HepG2 (cell line): ENCODE results near the gene TPBGL. TPM values are rescaled to one million over a fixed set of nuclear protein-coding genes. Genes with fewer than 3 reads are reported as not detected.

Experiments
- ATF1 ChIP-seq: IDR thresholded peaks from 2 replicates; pipeline ENCODE4 v1.6.1; 2016; ENCODE audit warnings: mild to moderate bottlenecking, control low read depth
- CREB1 ChIP-seq, 2 experiments: fragments of 450-650 bp in 1 of 2; IDR thresholded peaks; 2 replicates each; pipeline ENCODE4 v1.6.1; 2016 to 2017; ENCODE audit warnings: control low read depth in 1 of 2, mild to moderate bottlenecking in 1 of 2, missing compliant biosample characterization in 1 of 2, missing genetic modification characterization in 1 of 2
- GMEB2 ChIP-seq: IDR thresholded peaks from 2 replicates; pipeline ENCODE4 v1.6.1; 2016; ENCODE audit warnings: missing biosample characterization, missing genetic modification reagents, low read depth
- HNRNPL ChIP-seq: fragments of 200-400 bp; formaldehyde crosslinking; IDR thresholded peaks from 2 replicates; pipeline ENCODE4 v1.6.1; 2017; ENCODE audit warnings: mild to moderate bottlenecking, low read depth, low read length
- KMT2B ChIP-seq: IDR thresholded peaks from 2 replicates; pipeline ENCODE4 v1.6.1; 2016; ENCODE audit warnings: missing genetic modification reagents, missing compliant biosample characterization
- MEF2D ChIP-seq: sonication (generic); formaldehyde crosslinking; IDR thresholded peaks from 2 replicates; pipeline ENCODE4 v1.5.1; 2020; ENCODE audit warnings: mild to moderate bottlenecking, missing genetic modification reagents
- MIXL1 ChIP-seq: IDR thresholded peaks from 2 replicates; pipeline ENCODE4 v1.6.1; 2016
- RBM22 ChIP-seq: fragments of 200-400 bp; formaldehyde crosslinking; optimal IDR thresholded peaks from 2 replicates; pipeline ENCODE3; 2017; ENCODE audit warnings: mild to moderate bottlenecking, low read length, moderate library complexity
- SMC3 ChIP-seq: IDR thresholded peaks from 2 replicates; pipeline ENCODE4 v1.6.1; 2011; ENCODE audit warnings: low read length, improper control_type of control experiment
- SOX13 ChIP-seq, 3 experiments: fragments of 450-650 bp in 1 of 3; sonication (generic) in 1 of 3; formaldehyde crosslinking in 1 of 3; IDR thresholded peaks in 2 of 3; conservative IDR thresholded peaks in 1 of 3; 2 replicates each; pipeline versions ENCODE4 v1.5.0 to v1.6.1; 2016 to 2020; ENCODE audit warnings: antibody characterized with exemption in 1 of 3, mild to moderate bottlenecking in 1 of 3, missing compliant biosample characterization in 1 of 3, missing genetic modification reagents in 1 of 3, moderate library complexity in 1 of 3
- SRSF4 ChIP-seq: fragments of 200-400 bp; formaldehyde crosslinking; IDR thresholded peaks from one replicate; pipeline ENCODE4 v1.6.1; 2018; ENCODE audit warnings: mild to moderate bottlenecking, low read depth, low read length, moderate library complexity; ENCODE audit not compliant: poor library complexity, severe bottlenecking
- TAF15 ChIP-seq: fragments of 200-400 bp; formaldehyde crosslinking; IDR thresholded peaks from one replicate; pipeline ENCODE4 v1.6.1; 2018; ENCODE audit warnings: mild to moderate bottlenecking, low read depth, low read length; ENCODE audit not compliant: poor library complexity, severe bottlenecking
- YEATS2 ChIP-seq: sonication (generic); formaldehyde crosslinking; IDR thresholded peaks from 2 replicates; pipeline ENCODE4 v1.4.0; 2020; ENCODE audit warnings: missing genetic modification reagents, borderline replicate concordance
- ZBTB10 ChIP-seq: sonication (generic); formaldehyde crosslinking; IDR thresholded peaks from 2 replicates; pipeline ENCODE4 v1.4.0; 2020; ENCODE audit warnings: missing genetic modification reagents, borderline replicate concordance
- ZBTB21 ChIP-seq: sonication (generic); formaldehyde crosslinking; IDR thresholded peaks from 2 replicates; pipeline ENCODE4 v1.4.0; 2020; ENCODE audit warnings: missing genetic modification reagents
- ZBTB25 ChIP-seq: IDR thresholded peaks from 2 replicates; pipeline ENCODE4 v1.6.1; 2018; ENCODE audit warnings: missing genetic modification reagents
- ZBTB46 ChIP-seq: sonication (generic); formaldehyde crosslinking; IDR thresholded peaks from 2 replicates; pipeline ENCODE4 v1.4.0; 2020; ENCODE audit warnings: mild to moderate bottlenecking, missing genetic modification reagents, borderline replicate concordance
- ZNF232 ChIP-seq: sonication (generic); formaldehyde crosslinking; IDR thresholded peaks from 2 replicates; pipeline ENCODE4 v1.4.0; 2020; ENCODE audit warnings: missing genetic modification reagents, borderline replicate concordance
- ZNF275 ChIP-seq: sonication (generic); formaldehyde crosslinking; IDR thresholded peaks from 2 replicates; pipeline ENCODE4 v1.8.0; 2022; ENCODE audit warnings: missing genetic modification reagents, mild to moderate bottlenecking, inconsistent platforms, borderline replicate concordance
- ZNF335 ChIP-seq: sonication (generic); formaldehyde crosslinking; IDR thresholded peaks from 2 replicates; pipeline ENCODE4 v1.4.0; 2020; ENCODE audit warnings: missing genetic modification reagents
- ZNF343 ChIP-seq: sonication (generic); formaldehyde crosslinking; IDR thresholded peaks from 2 replicates; pipeline ENCODE4 v1.4.0; 2020; ENCODE audit warnings: mild to moderate bottlenecking, missing genetic modification reagents
- polyA plus RNA-seq, 8 experiments: library from polyadenylated mRNA; depleted of rRNA in 3 of 8; stranded (reverse) in 7 of 8; unstranded in 1 of 8; fragments of >200 nt; fragmentation: Illumina TruSeq in 4 of 8; extraction: Trizol in 4 of 8; gene quantifications; 2 replicates each; pipeline versions ENCODE4 v1.2.1 to v1.2.3, GENCODE V29; 2011 to 2016; ENCODE audit warnings: low read depth in 4 of 8, missing spikeins in 1 of 8, mixed read lengths in 1 of 8; ENCODE audit not compliant: insufficient read depth in 1 of 8
- total RNA-seq, 5 experiments: library from RNA; depleted of rRNA; stranded (reverse); fragments of >200 nt; fragmentation: Illumina TruSeq; extraction: Trizol; gene quantifications; 2 replicates each; pipeline ENCODE4 v1.2.3, GENCODE V29; 2016; ENCODE audit warnings: low read depth in 1 of 5

Gene TPBGL
- total and polyA plus RNA-seq, 2 of the 13 experiments (the other 11 are each of a cell fraction or from before 2014, with no cell fraction given): not detected

GRCh38 chr11:75280227-75280701 is 39.7 kb downstream of the TPBGL start (continued):
- TF ChIP-seq RBM22: no peak
- no peak for TF ChIP-seq SRSF4
- TF ChIP-seq SMC3: peak; percentile 89
- TF ChIP-seq SOX13 (IDR thresholded peaks at IDR 0.05): no peak
- no peak for TF ChIP-seq SOX13 (CRISPR knock-in tag; conservative IDR thresholded peaks at IDR 0.05 in 1 of 2, IDR thresholded peaks at IDR 0.05 in 1 of 2)
- TF ChIP-seq MIXL1 (CRISPR knock-in tag): 0 out of 2 replicates have a peak, but pooled peaks have one; percentile 57
- TF ChIP-seq CREB1 (IDR thresholded peaks at IDR 0.05): no peak
- no peak for TF ChIP-seq CREB1 (CRISPR knock-in tag; IDR thresholded peaks at IDR 0.05)
- no peak for TF ChIP-seq ZBTB46 (CRISPR knock-in tag)
- TF ChIP-seq GMEB2: no peak
- TF ChIP-seq KMT2B (CRISPR knock-in tag): no peak
- 0 out of 2 replicates have a peak, but pooled peaks have one; percentile 20 for TF ChIP-seq YEATS2
- peak; percentile 29; the same call in 1 of the 2 replicates for TF ChIP-seq ZBTB25 (CRISPR knock-in tag)
- no peak for TF ChIP-seq TAF15
- TF ChIP-seq HNRNPL: no peak
- TF ChIP-seq ZNF335: no peak
- TF ChIP-seq ZNF343 (CRISPR knock-in tag): no peak
- TF ChIP-seq ZBTB21 (CRISPR knock-in tag): 0 out of 2 replicates have a peak, but pooled peaks have one; percentile 20
- TF ChIP-seq ZBTB10 (CRISPR knock-in tag): no peak
- TF ChIP-seq ZNF275 (CRISPR knock-in tag): no peak
- TF ChIP-seq ZNF232 (CRISPR knock-in tag): 0 out of 2 replicates have a peak, but pooled peaks have one; percentile 55
- no peak for TF ChIP-seq ATF1
- peak; percentile 22; the same call in 1 of the 2 replicates for TF ChIP-seq MEF2D (CRISPR knock-in tag)
